Occipital lobe (tissue), 2 donors: ENCODE data around the gene PIH1D2. TPM values are rescaled to one million over a fixed set of nuclear protein-coding genes. Genes with fewer than 3 reads are reported as not detected.
"Not testable (repeated sequence)": the region's sequence is repeated elsewhere in the genome, so short reads cannot be mapped to it uniquely, and the experiment has no call there.

Experiments used
- DNase-seq: peaks from one replicate; lab custom pipeline; 2025; lab: John Stamatoyannopoulos, UW
- total RNA-seq: library from RNA; depleted of rRNA; stranded (reverse); fragments of >200 nt; gene quantifications from one replicate; pipeline ENCODE4 v1.2.3, GENCODE V29; 2014

The PIH1D2 gene
- total RNA-seq, 1 donor from 2014 or later, result 2.0 TPM

GRCh38 chr11:112057170-112057569, 16.6 kb downstream of the PIH1D2 start:
- DNase-seq, result no peak

GRCh38 chr11:112051768-112052167, 22.0 kb downstream of the PIH1D2 start:
- no peak for DNase-seq

GRCh38 chr11:112050721-112051120, 23.1 kb downstream of the PIH1D2 start:
- DNase-seq, result no peak

GRCh38 chr11:112049777-112050176, 24.0 kb downstream of the PIH1D2 start:
- DNase-seq, result no peak

GRCh38 chr11:112048256-112048655, 25.6 kb downstream of the PIH1D2 start:
- not testable (repeated sequence) for DNase-seq

- not testable (repeated sequence) for DNase-seq
Observed at GRCh38 chr11:112046647-112047046, 27.2 kb downstream of the PIH1D2 start.

- DNase-seq, result no peak
Observed at GRCh38 chr11:112044961-112045360, 28.9 kb downstream of the PIH1D2 start.

- DNase-seq, result no peak
Observed at GRCh38 chr11:112042961-112043304, 30.9 kb downstream of the PIH1D2 start.

- no peak for DNase-seq
Observed at GRCh38 chr11:112042161-112042960, 31.5 kb downstream of the PIH1D2 start.

- DNase-seq, result no peak
Observed at GRCh38 chr11:112037527-112037926, 36.3 kb downstream of the PIH1D2 start.

GRCh38 chr11:112033902-112034301, 39.9 kb downstream of the PIH1D2 start:
- DNase-seq, result no peak

GRCh38 chr11:112029460-112029859, 44.4 kb downstream of the PIH1D2 start:
- no peak for DNase-seq

- not testable (repeated sequence) for DNase-seq
Observed at GRCh38 chr11:112026784-112027410, 46.9 kb downstream of the PIH1D2 start.

- no peak for DNase-seq
Observed at GRCh38 chr11:112025707-112026106, 48.1 kb downstream of the PIH1D2 start.

GRCh38 chr11:112024773-112025678, 48.8 kb downstream of the PIH1D2 start, which contains the start of gene DLAT:
Gene DLAT, plus strand, starts transcription at chr11:112025408. Its CDS starts 65 bp downstream, at chr11:112025473.
- peak; percentile 83 for DNase-seq

GRCh38 chr11:112024178-112024772, 49.5 kb downstream of the PIH1D2 start:
- no peak for DNase-seq

GRCh38 chr11:112023104-112023503, 50.7 kb downstream of the PIH1D2 start:
- no peak for DNase-seq

- no peak for DNase-seq
Observed at GRCh38 chr11:112019066-112019465, 54.8 kb downstream of the PIH1D2 start.
